Activated naive CD4-positive, alpha-beta T cell treated with anti-CD3 and anti-CD28 coated beads for 36 hours (primary cell): ENCODE results near the gene HEXD. TPM values are rescaled to one million over a fixed set of nuclear protein-coding genes. Genes with fewer than 3 reads are reported as not detected.

Experiments used
- CTCF ChIA-PET: fragments of 350-600 bp; sonication (Branson Sonifier 250); formaldehyde crosslinking; loops from one replicate; lab custom pipeline; 2021; ENCODE audit warnings: antibody characterized with exemption; lab: Charles Lee
- DNase-seq: peaks from one replicate; pipeline ENCODE4 v3.0.0-alpha.2; 2020
- H3K27ac Mint-ChIP-seq: one replicate; pipeline ENCODE4 v1.8.0; 2021; ENCODE audit warnings: mild to moderate bottlenecking, mixed read lengths
- H3K27me3 Mint-ChIP-seq: one replicate; pipeline ENCODE4 v1.8.0; 2021; ENCODE audit warnings: low read depth, mixed read lengths
- H3K36me3 Mint-ChIP-seq: one replicate; pipeline ENCODE4 v1.8.0; 2021; ENCODE audit warnings: low read depth, mixed read lengths
- H3K4me1 Mint-ChIP-seq: one replicate; pipeline ENCODE4 v1.8.0; 2021; ENCODE audit warnings: low read depth, mixed read lengths
- H3K4me3 Mint-ChIP-seq: one replicate; pipeline ENCODE4 v1.8.0; 2021; ENCODE audit warnings: mild to moderate bottlenecking, moderate library complexity, mixed read lengths
- H3K9me3 Mint-ChIP-seq: one replicate; pipeline ENCODE4 v1.8.0; 2021; ENCODE audit warnings: mixed read lengths
- intact Hi-C: fragments of 100-400 bp; cut with micrococcal nuclease; formaldehyde crosslinking; loops from one replicate; pipeline ENCODE4 v1.15.1; 2023
- total RNA-seq, 2 experiments: library from RNA; stranded (reverse); gene quantifications; one replicate each; pipeline ENCODE4 v1.2.3, GENCODE V29; 2021

The HEXD gene
- total RNA-seq, 2 experiments from 2014 or later, result 22.4 to 26.3 TPM

GRCh38 chr17:82465023-82465603, 47.0 kb downstream of the HEXD start:
- CTCF ChIA-PET, result no interaction called here
- Mint-ChIP-seq H3K36me3 (peaks cover 43% of the 10 kb centered on the region), H3K9me3 (no peaks in the 10 kb centered on the region), H3K4me3 (no peak overlapping the region), H3K4me1 (peaks cover 15% of the 10 kb centered on the region), H3K27me3 (no peaks in the 10 kb centered on the region), H3K27ac (no peak overlapping the region)
- intact Hi-C loops, result no loop called here
- no peak for DNase-seq

GRCh38 chr17:82468692-82469091, 50.5 kb downstream of the HEXD start:
- Mint-ChIP-seq H3K27me3 (no peaks in the 10 kb centered on the region), H3K9me3 (no peaks in the 10 kb centered on the region), H3K27ac (no peak overlapping the region), H3K36me3 (peaks cover 35% of the 10 kb centered on the region), H3K4me1 (peaks cover 9% of the 10 kb centered on the region), H3K4me3 (no peak overlapping the region)
- no peak for DNase-seq
- intact Hi-C loops, result no loop called here
- CTCF ChIA-PET, result no interaction called here

GRCh38 chr17:82470065-82470464, 51.9 kb downstream of the HEXD start:
- no peak for DNase-seq
- H3K9me3 Mint-ChIP-seq, result no peaks in the 10 kb centered on the region
- intact Hi-C loops, result no loop called here
- H3K4me1 Mint-ChIP-seq, result peaks cover 3% of the 10 kb centered on the region
- H3K4me3 Mint-ChIP-seq, result no peak overlapping the region
- no peak overlapping the region for H3K27ac Mint-ChIP-seq
- no peaks in the 10 kb centered on the region for H3K27me3 Mint-ChIP-seq
- peaks cover 25% of the 10 kb centered on the region for H3K36me3 Mint-ChIP-seq
- CTCF ChIA-PET, result no interaction called here

- no peaks in the 10 kb centered on the region for H3K4me1 Mint-ChIP-seq
- CTCF ChIA-PET, result interaction anchor here (0.6 to 1.9 kb wide), 3 partner anchors 10 to 55 kb away, joined by 3 to 4 read pairs (median 4); no protein-coding TSS in a partner anchor
- H3K9me3 Mint-ChIP-seq, result no peaks in the 10 kb centered on the region
- intact Hi-C loops, result no loop called here
- no peak overlapping the region for H3K4me3 Mint-ChIP-seq
- no peaks in the 10 kb centered on the region for H3K27me3 Mint-ChIP-seq
- peaks cover 15% of the 10 kb centered on the region for H3K36me3 Mint-ChIP-seq
- H3K27ac Mint-ChIP-seq, result no peak overlapping the region
- DNase-seq, result no peak
Measured at GRCh38 chr17:82474223-82475010, 56.3 kb downstream of the HEXD start.

- H3K36me3 Mint-ChIP-seq, result peaks cover 13% of the 10 kb centered on the region
- no peaks in the 10 kb centered on the region for H3K9me3 Mint-ChIP-seq
- no peak overlapping the region for H3K4me3 Mint-ChIP-seq
- no peaks in the 10 kb centered on the region for H3K27me3 Mint-ChIP-seq
- H3K4me1 Mint-ChIP-seq, result no peaks in the 10 kb centered on the region
- no peak overlapping the region for H3K27ac Mint-ChIP-seq
- DNase-seq, result no peak
- intact Hi-C loops, result no loop called here
- CTCF ChIA-PET, result no interaction called here
Measured at GRCh38 chr17:82475458-82475857, 57.3 kb downstream of the HEXD start.

- H3K27ac Mint-ChIP-seq, result no peak overlapping the region
- peaks cover 12% of the 10 kb centered on the region for H3K36me3 Mint-ChIP-seq
- DNase-seq, result no peak
- no peaks in the 10 kb centered on the region for H3K27me3 Mint-ChIP-seq
- H3K4me1 Mint-ChIP-seq, result no peaks in the 10 kb centered on the region
- intact Hi-C loops, result no loop called here
- no peak overlapping the region for H3K4me3 Mint-ChIP-seq
- no peaks in the 10 kb centered on the region for H3K9me3 Mint-ChIP-seq
- CTCF ChIA-PET, result interaction anchor here (0.6 kb wide), 1 partner anchor 471 kb away, joined by 3 read pairs; no protein-coding TSS in a partner anchor
Measured at GRCh38 chr17:82477934-82478333, 59.8 kb downstream of the HEXD start.

GRCh38 chr17:82479602-82480001, 61.5 kb downstream of the HEXD start:
- H3K27me3 Mint-ChIP-seq, result no peaks in the 10 kb centered on the region
- H3K36me3 Mint-ChIP-seq, result peaks cover 17% of the 10 kb centered on the region
- no peaks in the 10 kb centered on the region for H3K9me3 Mint-ChIP-seq
- DNase-seq, result no peak
- CTCF ChIA-PET, result no interaction called here
- no peak overlapping the region for H3K4me3 Mint-ChIP-seq
- no peaks in the 10 kb centered on the region for H3K4me1 Mint-ChIP-seq
- intact Hi-C loops, result no loop called here
- peak overlapping the region; percentile 46 for H3K27ac Mint-ChIP-seq

GRCh38 chr17:82480318-82480717, 62.2 kb downstream of the HEXD start:
- H3K27me3 Mint-ChIP-seq, result no peaks in the 10 kb centered on the region
- CTCF ChIA-PET, result interaction anchor here (0.8 to 1.1 kb wide), 2 partner anchors 73 to 100 kb away, joined by 3 to 6 read pairs; no protein-coding TSS in a partner anchor
- peaks cover 17% of the 10 kb centered on the region for H3K36me3 Mint-ChIP-seq
- H3K27ac Mint-ChIP-seq, result peak overlapping the region; percentile 50
- no peak for DNase-seq
- no peaks in the 10 kb centered on the region for H3K4me1 Mint-ChIP-seq
- no peaks in the 10 kb centered on the region for H3K9me3 Mint-ChIP-seq
- intact Hi-C loops, result no loop called here
- H3K4me3 Mint-ChIP-seq, result no peak overlapping the region

GRCh38 chr17:82483204-82483660, 65.1 kb downstream of the HEXD start:
- intact Hi-C loops, result no loop called here
- CTCF ChIA-PET, result interaction anchor here (0.6 kb wide), 1 partner anchor 39 kb away, joined by 3 read pairs; no protein-coding TSS in a partner anchor
- H3K36me3 Mint-ChIP-seq, result peaks cover 17% of the 10 kb centered on the region
- H3K4me1 Mint-ChIP-seq, result peaks cover 3% of the 10 kb centered on the region
- no peaks in the 10 kb centered on the region for H3K27me3 Mint-ChIP-seq
- H3K4me3 Mint-ChIP-seq, result no peak overlapping the region
- no peaks in the 10 kb centered on the region for H3K9me3 Mint-ChIP-seq
- no peak for DNase-seq
- H3K27ac Mint-ChIP-seq, result no peak overlapping the region

- H3K4me1 Mint-ChIP-seq, result peaks cover 3% of the 10 kb centered on the region
- H3K27ac Mint-ChIP-seq, result no peak overlapping the region
- no peak for DNase-seq
- intact Hi-C loops, result no loop called here
- H3K4me3 Mint-ChIP-seq, result no peak overlapping the region
- no peaks in the 10 kb centered on the region for H3K27me3 Mint-ChIP-seq
- no peaks in the 10 kb centered on the region for H3K9me3 Mint-ChIP-seq
- H3K36me3 Mint-ChIP-seq, result peaks cover 16% of the 10 kb centered on the region
- CTCF ChIA-PET, result no interaction called here
Measured at GRCh38 chr17:82483836-82484235, 65.7 kb downstream of the HEXD start.

GRCh38 chr17:82486231-82487094, 68.3 kb downstream of the HEXD start:
- Mint-ChIP-seq H3K27me3 (no peaks in the 10 kb centered on the region), H3K27ac (peak overlapping the region; percentile 41), H3K4me1 (peaks cover 3% of the 10 kb centered on the region), H3K36me3 (peaks cover 11% of the 10 kb centered on the region), H3K4me3 (no peak overlapping the region), H3K9me3 (no peaks in the 10 kb centered on the region)
- DNase-seq, result no peak
- CTCF ChIA-PET, result no interaction called here
- intact Hi-C loops, result no loop called here

- intact Hi-C loops, result no loop called here
Measured at GRCh38 chr17:82487910-82488309, 69.8 kb downstream of the HEXD start.

More at GRCh38 chr17:82487910-82488309, 69.8 kb downstream of the HEXD start:
- Mint-ChIP-seq H3K9me3 (no peaks in the 10 kb centered on the region), H3K36me3 (peaks cover 11% of the 10 kb centered on the region), H3K4me1 (peaks cover 3% of the 10 kb centered on the region), H3K27ac (no peak overlapping the region), H3K27me3 (no peaks in the 10 kb centered on the region), H3K4me3 (no peak overlapping the region)
- no peak for DNase-seq
- CTCF ChIA-PET, result no interaction called here
